ENCODE data around the gene TBP.
A peak's percentile ranks its signal among the peaks of the same experiment; 100 is the strongest.
"Not testable (repeated sequence)": the region's sequence is repeated elsewhere in the genome, so short reads cannot be mapped to it uniquely, and the experiment has no call there.

Gene TBP

DNA sequence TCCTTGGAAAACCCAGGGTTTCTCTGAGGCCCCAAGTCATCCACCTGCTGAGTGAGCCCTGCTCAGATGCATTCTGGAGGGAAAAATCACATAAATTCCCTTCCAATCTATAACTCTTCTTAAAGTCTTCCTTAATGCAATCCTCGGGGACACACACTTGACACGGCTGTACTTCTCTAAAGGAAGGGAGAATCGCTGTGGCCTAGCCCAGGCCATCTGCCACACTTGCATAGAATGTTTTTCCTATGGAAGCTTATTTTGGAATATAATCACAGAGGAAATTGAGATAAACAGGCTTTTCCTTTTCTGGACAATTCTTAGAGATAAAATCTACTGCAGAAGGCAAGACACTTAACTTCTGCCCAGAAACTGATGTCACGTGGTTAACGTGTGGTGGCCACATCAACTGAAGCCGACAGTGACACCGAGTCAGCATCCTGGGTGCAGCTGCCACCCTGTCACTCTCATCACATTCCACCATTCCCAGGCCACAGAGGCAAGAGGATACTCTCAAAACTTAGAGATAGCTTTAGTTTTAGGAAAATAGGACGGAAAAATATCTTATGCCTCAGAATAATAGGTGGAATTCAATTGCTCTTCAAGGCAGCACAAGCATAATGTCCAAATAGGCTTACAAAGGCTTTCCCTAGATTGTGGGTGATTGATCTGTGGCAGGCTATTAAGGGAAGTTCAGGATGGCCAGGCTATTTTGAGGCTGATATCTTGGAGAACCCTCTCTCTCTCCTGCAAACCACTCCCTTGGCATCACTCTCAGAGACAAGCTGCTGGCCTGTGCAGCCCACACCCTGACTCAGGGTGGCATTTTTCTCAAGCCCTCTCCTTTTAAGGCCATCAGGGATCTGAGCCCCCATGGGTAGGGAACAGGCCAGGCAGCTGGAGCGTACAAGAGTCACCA, 30.7 kb upstream of the TBP start:
- DNase-seq: no peak
- Histone ChIP-seq H3K4me1 (peaks cover 4% of the 10 kb centered on the region), H3K36me3 (no peaks in the 10 kb centered on the region), H3K4me3 (ENCODE audit: low read depth, low read length) (no peak overlapping the region), H3K9me3 (no peaks in the 10 kb centered on the region; the same call in 1 of the 2 replicates), H3K27me3 (0 out of 2 replicates have a peak, but pooled peaks cover 2% of the 10 kb centered on the region)
- TF ChIP-seq, protein P1, sequence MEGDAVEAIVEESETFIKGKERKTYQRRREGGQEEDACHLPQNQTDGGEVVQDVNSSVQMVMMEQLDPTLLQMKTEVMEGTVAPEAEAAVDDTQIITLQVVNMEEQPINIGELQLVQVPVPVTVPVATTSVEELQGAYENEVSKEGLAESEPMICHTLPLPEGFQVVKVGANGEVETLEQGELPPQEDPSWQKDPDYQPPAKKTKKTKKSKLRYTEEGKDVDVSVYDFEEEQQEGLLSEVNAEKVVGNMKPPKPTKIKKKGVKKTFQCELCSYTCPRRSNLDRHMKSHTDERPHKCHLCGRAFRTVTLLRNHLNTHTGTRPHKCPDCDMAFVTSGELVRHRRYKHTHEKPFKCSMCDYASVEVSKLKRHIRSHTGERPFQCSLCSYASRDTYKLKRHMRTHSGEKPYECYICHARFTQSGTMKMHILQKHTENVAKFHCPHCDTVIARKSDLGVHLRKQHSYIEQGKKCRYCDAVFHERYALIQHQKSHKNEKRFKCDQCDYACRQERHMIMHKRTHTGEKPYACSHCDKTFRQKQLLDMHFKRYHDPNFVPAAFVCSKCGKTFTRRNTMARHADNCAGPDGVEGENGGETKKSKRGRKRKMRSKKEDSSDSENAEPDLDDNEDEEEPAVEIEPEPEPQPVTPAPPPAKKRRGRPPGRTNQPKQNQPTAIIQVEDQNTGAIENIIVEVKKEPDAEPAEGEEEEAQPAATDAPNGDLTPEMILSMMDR (IDR thresholded peaks at IDR 0.05; ENCODE audit: low read depth, low read length): no peak

DNA sequence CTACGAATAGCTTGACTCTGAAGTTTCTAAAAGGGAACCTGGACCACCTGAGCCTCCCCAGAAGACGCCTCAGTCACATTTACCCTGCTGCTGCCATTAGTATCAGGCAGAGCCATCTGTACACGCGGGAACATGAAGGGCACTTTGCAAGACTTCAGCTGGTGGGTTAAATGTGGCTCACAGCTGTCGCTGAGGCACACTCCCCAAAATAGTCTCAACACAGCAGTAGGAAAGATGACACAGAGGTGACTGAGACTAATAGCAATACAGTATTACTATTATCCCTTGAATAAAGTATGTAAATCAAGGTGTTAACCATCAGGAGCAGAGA, 30.0 kb upstream of the TBP start:
- TF ChIP-seq, protein P1 (IDR thresholded peaks at IDR 0.05; ENCODE audit: low read depth, low read length): no peak
- H3K4me1 ChIP-seq: peaks cover 4% of the 10 kb centered on the region
- H3K27me3 ChIP-seq: 0 out of 2 replicates have a peak, but pooled peaks cover 2% of the 10 kb centered on the region
- DNase-seq: no peak
- H3K9me3 ChIP-seq: no peaks in the 10 kb centered on the region; the same call in 1 of the 2 replicates
- H3K36me3 ChIP-seq: no peaks in the 10 kb centered on the region
- no peak overlapping the region for H3K4me3 ChIP-seq (ENCODE audit: low read depth, low read length)

DNA sequence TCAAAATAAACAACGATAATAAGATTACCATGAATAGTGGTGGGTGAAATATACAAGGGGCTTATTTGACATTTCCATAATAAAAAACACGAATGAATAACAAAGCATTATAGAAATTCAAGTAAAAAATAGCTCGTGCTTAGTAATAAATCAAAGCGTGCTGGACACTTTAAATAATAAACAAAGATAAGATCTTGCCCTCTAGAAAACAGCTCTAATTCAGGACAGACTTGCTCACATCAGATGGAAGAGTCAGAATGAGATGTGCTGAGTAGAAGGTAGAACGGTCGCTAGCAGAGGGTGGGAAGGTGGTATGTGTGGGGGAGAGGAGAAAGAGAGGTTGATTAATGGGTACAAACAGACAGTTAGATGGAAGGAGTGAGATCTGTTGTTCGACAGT, 28.4 kb upstream of the TBP start:
- Histone ChIP-seq H3K9me3 (no peaks in the 10 kb centered on the region; the same call in 1 of the 2 replicates), H3K36me3 (no peaks in the 10 kb centered on the region), H3K27me3 (0 out of 2 replicates have a peak, but pooled peaks cover 2% of the 10 kb centered on the region), H3K4me3 (ENCODE audit: low read depth, low read length) (no peak overlapping the region), H3K4me1 (peaks cover 4% of the 10 kb centered on the region)
- TF ChIP-seq, protein P1 (IDR thresholded peaks at IDR 0.05; ENCODE audit: low read depth, low read length): no peak
- DNase-seq: no peak

DNA sequence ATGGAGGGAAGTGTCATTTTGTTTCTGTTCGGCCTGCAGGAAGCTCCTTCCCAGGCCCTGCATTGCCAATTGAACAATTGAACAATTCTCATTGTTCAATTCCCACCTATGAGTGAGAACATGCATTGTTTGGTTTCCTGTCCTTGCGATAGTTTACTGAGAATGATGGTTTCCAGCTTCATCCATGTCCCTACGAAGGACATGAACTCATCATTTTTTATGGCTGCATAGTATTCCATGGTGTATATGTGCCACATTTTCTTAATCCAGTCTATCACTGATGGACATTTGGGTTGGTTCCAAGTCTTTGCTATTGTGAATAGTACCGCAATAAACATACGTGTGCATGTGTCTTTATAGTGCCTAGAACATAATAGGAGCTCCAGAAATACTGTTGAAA, 26.2 kb upstream of the TBP start:
- not testable (repeated sequence) for H3K4me3 ChIP-seq (ENCODE audit: low read depth, low read length); H3K9me3 ChIP-seq; DNase-seq; H3K27me3 ChIP-seq; H3K4me1 ChIP-seq; H3K36me3 ChIP-seq

DNA sequence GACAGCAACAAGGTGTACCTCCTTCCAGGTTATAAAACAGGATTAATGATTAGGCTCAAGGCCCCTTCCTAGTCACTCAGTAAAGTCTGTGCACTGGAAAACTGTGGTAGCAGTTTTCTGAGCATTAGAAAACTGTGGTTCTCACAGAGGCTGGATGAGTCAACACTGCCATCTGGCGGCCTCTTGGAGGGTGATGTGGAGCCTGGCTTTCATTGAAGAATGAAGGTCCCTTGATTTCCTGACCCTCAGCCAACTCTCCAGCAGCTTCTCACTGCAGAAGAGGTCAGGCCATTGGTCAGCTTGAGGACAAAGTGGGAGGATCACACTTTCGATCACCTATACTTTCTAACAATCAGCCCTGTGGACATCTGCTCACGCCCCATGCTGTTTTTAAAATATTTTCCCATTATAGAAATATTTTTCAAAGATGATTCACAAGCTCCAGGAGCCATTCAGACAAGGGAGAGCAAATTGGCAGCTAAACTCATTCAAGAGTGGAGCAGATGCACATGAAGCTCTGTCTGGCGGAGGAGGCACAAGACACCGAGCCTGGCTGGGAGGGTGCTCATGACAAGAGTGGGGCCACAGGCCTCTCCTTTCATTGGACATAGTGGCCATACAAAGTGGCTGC, 24.2 kb upstream of the TBP start:
- DNase-seq: peak; percentile 73
- H3K36me3 ChIP-seq: peaks cover 21% of the 10 kb centered on the region
- H3K4me3 ChIP-seq (ENCODE audit: low read depth, low read length): no peak overlapping the region
- peaks cover 4% of the 10 kb centered on the region for H3K4me1 ChIP-seq
- TF ChIP-seq, protein P1 (IDR thresholded peaks at IDR 0.05; ENCODE audit: low read depth, low read length): peak; percentile 97
- 0 out of 2 replicates have a peak, but pooled peaks cover 2% of the 10 kb centered on the region for H3K27me3 ChIP-seq
- H3K9me3 ChIP-seq: no peaks in the 10 kb centered on the region; the same call in 1 of the 2 replicates

DNA sequence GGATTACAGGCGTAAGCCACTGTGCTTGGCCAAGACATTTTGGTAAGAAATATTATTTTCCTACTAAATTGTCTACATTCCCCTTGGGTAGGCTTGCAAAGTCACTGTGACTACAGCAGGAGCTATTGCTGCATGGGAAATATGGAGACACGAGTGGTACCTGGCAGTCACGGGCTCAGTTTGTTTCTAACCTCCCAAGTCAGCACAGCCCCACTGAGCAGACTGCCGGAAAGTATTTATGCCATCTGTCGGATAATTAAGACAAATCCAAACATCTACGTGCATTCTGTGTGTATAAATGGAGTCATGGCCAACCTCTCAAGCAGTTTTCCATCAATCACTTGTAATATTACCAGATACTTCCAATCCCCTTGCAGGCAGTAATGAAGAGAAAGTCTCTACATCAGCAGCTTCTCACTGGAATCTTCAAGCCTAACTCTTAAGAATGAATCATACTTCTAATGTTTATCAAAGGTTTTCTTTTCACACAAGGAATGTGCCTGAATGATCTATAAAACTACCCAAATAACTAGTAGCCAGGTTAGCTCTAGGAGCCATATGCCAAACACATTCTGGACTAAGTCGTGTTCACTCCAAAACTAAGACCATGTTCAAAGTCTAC, 21.2 kb upstream of the TBP start:
- TF ChIP-seq, protein P1 (IDR thresholded peaks at IDR 0.05; ENCODE audit: low read depth, low read length): no peak
- H3K27me3 ChIP-seq: 0 out of 2 replicates have a peak, but pooled peaks cover 2% of the 10 kb centered on the region
- H3K4me3 ChIP-seq (ENCODE audit: low read depth, low read length): no peak overlapping the region
- H3K36me3 ChIP-seq: peaks cover 51% of the 10 kb centered on the region
- no peaks in the 10 kb centered on the region; the same call in 1 of the 2 replicates for H3K9me3 ChIP-seq
- no peak for DNase-seq
- no peaks in the 10 kb centered on the region for H3K4me1 ChIP-seq

Data from BE2C (cell line).